NOMO-1 treated with dmso at 0.1 percent for 144 hours (cell line): ENCODE measurements around the gene PLB1.

ENCODE experiments used
- DNase-seq: peaks from one replicate; lab custom pipeline; 2025; ENCODE audit not compliant: unreplicated experiment; lab: John Stamatoyannopoulos, UW

PLB1 gene

GRCh38 chr2:28639836-28640235, 144.0 kb downstream of the PLB1 start:
- no peak for DNase-seq

- no peak for DNase-seq
These were observed 144.5 kb downstream of the PLB1 start for GRCh38 chr2:28640260-28640907.

- DNase-seq = no peak
These were observed 145.0 kb downstream of the PLB1 start for GRCh38 chr2:28640908-28641300.

- DNase-seq = no peak
These were observed 146.9 kb downstream of the PLB1 start for GRCh38 chr2:28642796-28643195.

GRCh38 chr2:28643327-28643726, 147.5 kb downstream of the PLB1 start:
- no peak for DNase-seq

GRCh38 chr2:28643911-28644334, 148.1 kb downstream of the PLB1 start:
- peak; percentile 5 for DNase-seq

- DNase-seq = no peak
These were observed 148.9 kb downstream of the PLB1 start for GRCh38 chr2:28644760-28645159.

GRCh38 chr2:28645553-28645952, 149.7 kb downstream of the PLB1 start:
- DNase-seq = no peak

- no peak for DNase-seq
These were observed 151.8 kb downstream of the PLB1 start for GRCh38 chr2:28647682-28648081.

GRCh38 chr2:28648147-28648546, 152.3 kb downstream of the PLB1 start:
- DNase-seq = no peak

- no peak for DNase-seq
These were observed 153.0 kb downstream of the PLB1 start for GRCh38 chr2:28648671-28649395.

GRCh38 chr2:28649481-28650265, 153.8 kb downstream of the PLB1 start:
- DNase-seq = no peak

GRCh38 chr2:28650266-28650584, 154.4 kb downstream of the PLB1 start:
- DNase-seq = no peak

- DNase-seq = no peak
These were observed 156.4 kb downstream of the PLB1 start for GRCh38 chr2:28652217-28652616.

GRCh38 chr2:28653892-28654662, 158.2 kb downstream of the PLB1 start:
- DNase-seq = no peak

GRCh38 chr2:28654663-28655320, 158.9 kb downstream of the PLB1 start:
- no peak for DNase-seq

- no peak for DNase-seq
These were observed 161.2 kb downstream of the PLB1 start for GRCh38 chr2:28656937-28657615.

GRCh38 chr2:28658369-28658768, 162.5 kb downstream of the PLB1 start:
- DNase-seq = no peak

GRCh38 chr2:28659127-28659526, 163.3 kb downstream of the PLB1 start:
- no peak for DNase-seq

GRCh38 chr2:28661589-28662001, 165.7 kb downstream of the PLB1 start:
- DNase-seq = no peak
